ENCODE data around the gene HOTAIR.
A peak's percentile ranks its signal among the peaks of the same experiment; 100 is the strongest.

The HOTAIR gene

DNA sequence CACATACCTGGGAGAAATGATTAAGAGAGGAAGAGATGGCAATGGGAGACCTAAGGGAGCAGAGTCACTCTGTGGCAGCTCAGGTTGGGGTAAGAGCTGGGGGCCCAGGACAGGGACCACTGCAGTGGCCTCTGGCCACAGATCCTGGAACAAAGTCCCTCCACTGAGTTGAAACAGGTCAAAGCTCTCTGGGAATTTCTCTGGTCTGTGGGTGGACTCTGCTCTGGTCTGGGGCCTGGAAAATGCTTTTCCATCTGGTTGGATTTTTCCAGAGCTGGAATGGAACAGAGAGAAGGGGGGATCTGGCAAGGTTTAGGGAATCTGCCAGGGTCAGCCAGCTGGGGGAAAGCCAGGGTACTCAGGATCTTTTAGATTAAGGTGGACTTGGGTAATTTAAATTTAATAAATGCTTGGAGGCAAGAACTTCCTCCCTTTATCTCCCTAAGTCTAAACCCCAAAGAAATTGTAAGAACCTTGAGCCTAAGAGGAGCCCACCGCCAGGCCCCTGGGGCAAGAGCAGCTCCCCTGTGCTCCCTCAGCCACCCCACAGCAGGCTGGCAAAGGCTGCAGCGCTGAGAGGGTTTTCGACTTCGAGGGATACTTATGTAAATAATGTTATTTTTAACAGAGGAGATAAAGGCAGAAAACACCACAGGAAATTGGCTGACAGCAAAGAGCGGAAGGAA lies 13.9 kb upstream of the HOTAIR start:
- DNase-seq (ENCODE audit: low spot score): no peak

DNA sequence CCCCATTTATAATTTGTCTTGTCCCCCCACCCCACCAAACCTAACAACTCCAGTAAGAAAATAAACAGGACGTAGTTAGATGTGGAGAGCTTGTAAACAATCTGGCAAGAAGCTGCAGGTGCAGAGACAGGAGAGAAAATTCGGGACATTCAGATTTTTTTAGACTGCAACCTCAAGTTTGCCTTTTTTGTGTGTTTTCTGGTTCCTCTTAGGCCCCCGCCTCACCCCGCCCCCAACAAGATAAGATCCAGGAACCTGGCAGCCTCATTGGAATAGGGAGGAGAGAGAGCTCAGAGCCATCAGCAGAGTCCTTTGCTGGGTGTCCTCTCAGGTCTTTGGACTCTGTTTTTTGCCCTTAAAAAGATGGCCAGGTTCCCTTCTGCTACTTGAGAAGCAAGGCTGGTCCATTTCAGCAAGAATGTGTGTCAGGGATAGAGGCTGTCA lies 13.1 kb upstream of the HOTAIR start:
- DNase-seq (ENCODE audit: low spot score): no peak

DNA sequence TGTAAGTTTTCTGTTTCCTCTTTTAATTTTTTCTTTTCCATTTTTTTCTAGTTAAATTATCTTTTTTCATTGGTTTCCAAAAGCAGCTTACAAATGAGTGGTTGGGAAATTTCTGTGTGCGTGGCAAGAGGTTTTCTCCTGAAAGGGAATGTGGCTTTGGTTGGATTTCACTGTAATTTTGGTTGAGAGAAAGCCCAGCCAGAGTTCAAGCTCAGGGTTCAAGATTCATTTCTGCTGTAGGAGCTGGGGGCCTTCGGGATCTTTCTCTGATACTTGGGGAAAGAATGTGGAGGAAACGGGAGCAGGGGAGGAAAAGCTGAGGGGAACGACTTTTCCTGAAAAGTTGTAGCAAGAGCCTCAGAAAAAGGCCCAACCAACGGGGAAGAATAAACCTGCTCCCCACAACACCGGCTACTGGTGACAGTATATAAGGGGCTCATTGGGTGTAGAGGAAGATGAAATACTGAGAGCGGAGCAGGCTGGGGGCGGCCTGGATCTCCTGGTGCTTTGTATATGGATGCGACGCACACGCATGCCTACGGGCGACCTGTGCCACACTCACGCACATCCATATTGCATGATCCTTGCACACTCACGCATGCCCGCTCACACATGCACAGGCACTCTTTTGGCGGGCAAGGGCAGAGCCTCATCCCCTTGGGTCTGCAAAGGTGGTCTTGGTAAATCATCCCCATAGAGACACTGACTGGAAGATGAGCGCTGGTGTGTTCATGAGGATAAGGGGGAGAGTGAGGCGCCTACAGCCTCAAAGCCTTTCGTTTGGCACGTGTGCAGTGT lies 12.1 kb upstream of the HOTAIR start:
- DNase-seq (ENCODE audit: low spot score): no peak

- DNase-seq (ENCODE audit: low spot score): no peak
Observed at GRCh38 chr12:53985994-53986685, 11.4 kb upstream of the HOTAIR start.

- no peak for DNase-seq (ENCODE audit: low spot score)
Observed at GRCh38 chr12:53985692-53985993, 10.9 kb upstream of the HOTAIR start.

- DNase-seq (ENCODE audit: low spot score): peak; percentile 93
Observed at GRCh38 chr12:53984901-53985691, 10.3 kb upstream of the HOTAIR start, which contains the start of gene HOXC10. TSS of gene HOXC10 (plus strand) at chr12:53985146. CDS start at chr12:53985260, 114 bp downstream.

DNA sequence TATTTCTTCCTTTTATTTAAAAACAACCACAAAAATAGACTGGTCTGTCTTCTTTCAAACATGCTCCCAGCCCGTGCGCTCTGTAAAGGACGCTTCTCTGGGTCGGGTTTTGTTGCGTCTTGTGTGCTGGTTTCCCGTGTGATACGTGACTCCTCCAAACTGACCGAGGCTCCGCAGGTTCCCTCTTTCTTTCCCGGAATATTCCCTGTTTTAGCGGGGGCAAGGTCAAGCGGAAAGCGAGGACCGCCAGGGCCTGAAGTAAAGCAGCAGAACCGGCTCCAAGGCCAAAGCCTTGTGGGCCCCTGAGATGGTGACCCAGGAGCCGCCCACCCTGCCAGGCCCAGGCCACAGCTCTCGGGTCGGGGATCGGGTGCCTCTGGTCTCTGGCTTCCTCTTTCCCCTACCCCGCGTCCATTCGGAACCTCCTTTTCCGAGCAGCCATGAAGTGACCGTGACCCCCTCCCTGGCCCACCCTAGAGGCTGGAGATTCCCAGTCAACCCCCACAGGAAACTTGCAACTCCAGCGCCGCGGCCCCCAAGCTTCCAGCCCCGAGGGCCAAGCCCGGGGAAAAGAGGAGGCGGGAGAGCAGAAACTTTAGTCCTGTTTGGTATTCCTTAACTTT lies 9.3 kb upstream of the HOTAIR start:
- no peak for DNase-seq (ENCODE audit: low spot score)

GRCh38 chr12:53983568-53983949 lies 8.8 kb upstream of the HOTAIR start:
- no peak for DNase-seq (ENCODE audit: low spot score)

DNA sequence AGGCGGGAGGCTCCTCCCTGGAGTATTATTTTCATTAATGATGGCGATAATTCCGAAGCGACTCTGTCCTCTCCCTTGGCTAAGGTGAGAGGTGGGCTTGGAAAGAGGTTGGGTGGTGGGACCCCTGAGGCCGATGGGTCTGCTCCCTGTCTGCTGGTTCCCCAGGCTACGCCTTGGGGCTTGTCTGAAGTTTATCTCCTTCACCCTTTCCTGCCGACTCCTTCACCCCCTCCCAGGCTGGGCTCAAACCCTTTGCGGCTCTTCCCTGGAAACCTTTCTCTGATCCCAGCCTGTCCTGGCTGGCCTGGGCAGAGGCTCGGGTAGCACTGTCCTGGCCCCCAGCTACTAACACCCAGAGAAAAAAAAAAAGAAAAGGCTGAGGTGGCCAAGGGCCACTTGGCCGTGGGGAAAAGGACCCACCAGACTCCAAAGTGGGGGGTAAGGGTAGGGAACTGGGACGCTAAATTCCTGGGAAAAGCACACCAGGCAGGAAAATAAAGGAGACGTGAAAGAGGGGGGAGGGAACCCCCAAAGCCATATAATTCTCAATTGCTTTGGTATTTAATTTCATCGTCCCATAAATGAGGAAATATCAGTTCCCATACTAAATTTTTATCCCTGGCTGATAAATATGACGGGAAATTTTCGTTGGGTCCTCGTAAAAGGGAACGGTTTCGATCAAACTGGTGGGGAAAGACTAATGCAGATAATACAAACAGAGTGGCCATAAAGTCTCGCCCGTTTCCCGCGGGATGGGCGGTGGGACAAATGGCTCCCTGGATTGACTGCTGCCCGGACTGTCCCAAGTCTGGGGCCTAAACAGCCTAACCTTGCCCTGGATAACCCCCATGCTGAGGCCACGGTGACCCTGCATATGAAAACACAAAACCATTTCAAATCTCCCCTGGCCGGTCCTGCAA lies 8.2 kb upstream of the HOTAIR start:
- DNase-seq (ENCODE audit: low spot score): no peak

GRCh38 chr12:53981634-53982565 lies 7.1 kb upstream of the HOTAIR start:
- DNase-seq (ENCODE audit: low spot score): no peak

GRCh38 chr12:53980802-53981496 lies 6.2 kb upstream of the HOTAIR start:
- no peak for DNase-seq (ENCODE audit: low spot score)

DNA sequence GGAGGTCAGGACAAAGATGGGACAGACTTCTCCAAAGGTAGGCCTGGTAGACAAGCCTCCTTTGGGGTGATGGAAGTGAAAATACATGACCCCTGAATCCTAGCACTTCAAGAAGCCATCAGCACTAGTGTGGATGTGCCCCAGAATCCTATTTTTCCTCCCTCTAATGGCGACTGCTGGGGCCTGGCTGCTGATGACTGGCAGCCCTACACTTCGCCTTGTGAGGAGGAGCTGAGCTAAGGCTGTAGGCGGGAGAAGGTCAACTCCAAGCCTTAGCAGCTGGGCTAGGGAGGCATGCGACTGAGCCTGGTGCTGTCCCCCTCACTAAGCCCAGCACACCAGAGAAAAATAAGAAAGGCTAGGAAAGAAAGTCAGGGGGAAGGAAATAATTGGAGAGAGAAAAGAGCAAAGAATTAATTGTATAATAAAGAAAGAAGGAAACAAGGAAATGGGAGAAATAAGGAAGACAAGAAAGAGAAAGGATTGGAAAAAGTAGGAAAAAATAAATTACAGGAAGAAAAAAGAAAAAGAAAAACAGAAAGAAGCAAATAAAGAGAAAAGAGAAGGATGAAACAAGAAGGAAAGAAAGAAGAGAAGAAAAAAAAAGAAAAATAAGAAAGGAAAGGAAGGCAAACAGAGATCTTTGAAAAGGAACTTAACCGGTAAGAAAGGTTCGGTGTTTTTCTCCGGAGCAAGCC lies 5.5 kb upstream of the HOTAIR start:
- DNase-seq (ENCODE audit: low spot score): no peak

GRCh38 chr12:53978477-53979356 lies 4.0 kb upstream of the HOTAIR start:
- no peak for DNase-seq (ENCODE audit: low spot score)

DNA sequence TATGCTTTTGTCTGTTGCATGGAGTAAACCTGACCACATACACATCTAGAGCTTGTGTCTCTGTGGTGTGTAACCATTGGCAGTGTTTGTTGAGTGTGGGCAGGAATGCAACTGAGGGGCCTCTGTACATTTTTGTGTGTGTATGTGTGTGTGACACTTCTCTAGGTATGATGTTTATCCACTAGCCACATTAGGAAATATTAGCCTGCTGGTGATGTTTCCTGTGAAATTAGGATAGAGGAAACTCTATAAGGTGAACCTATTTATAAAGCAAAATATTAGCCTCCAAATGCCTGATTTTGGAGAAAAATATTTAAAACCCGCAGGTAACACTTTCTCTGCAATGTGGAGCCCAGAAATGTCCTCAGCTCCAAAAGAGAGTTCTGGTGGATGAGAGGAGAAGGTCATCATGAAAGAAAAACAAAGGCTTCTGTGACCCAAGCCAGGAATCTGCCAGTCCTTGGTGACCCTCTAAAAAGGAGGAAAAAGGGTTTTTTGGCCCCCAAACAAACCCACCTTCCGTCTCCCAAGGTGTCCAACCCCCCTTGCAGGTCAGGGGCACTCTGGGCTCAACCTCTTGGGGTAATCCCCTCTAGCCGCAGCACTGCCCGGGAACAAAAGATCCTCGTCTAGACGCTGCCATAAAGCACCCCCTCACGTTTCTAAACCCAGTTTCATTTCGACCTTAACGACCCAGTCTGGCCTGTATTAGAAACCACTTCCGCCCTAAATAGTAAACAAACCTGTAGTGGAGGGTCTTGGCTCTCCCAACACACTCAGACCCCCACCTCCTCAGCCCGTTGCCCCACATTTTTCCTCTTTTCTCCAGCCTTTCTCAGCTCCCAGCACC lies 3.1 kb upstream of the HOTAIR start:
- DNase-seq (ENCODE audit: low spot score): no peak

- DNase-seq (ENCODE audit: low spot score): no peak
Observed at GRCh38 chr12:53976823-53977595, 2.3 kb upstream of the HOTAIR start.

Data from AG08396 (cell line).